ENCODE data around the gene DYNLT4.
A peak's percentile ranks its signal among the peaks of the same experiment; 100 is the strongest.
"Not testable (repeated sequence)": the region's sequence is repeated elsewhere in the genome, so short reads cannot be mapped to it uniquely, and the experiment has no call there.

DYNLT4 gene

GRCh38 chr1:44828003-44828651 is 21.0 kb upstream of the DYNLT4 start:
- DNase-seq = no peak

- no peak for DNase-seq
Observed at GRCh38 chr1:44827197-44828002, 20.2 kb upstream of the DYNLT4 start.

- no peak for DNase-seq
Observed at GRCh38 chr1:44826375-44827196, 19.4 kb upstream of the DYNLT4 start.

- DNase-seq = not testable (repeated sequence)
Observed at GRCh38 chr1:44824392-44824791, 17.2 kb upstream of the DYNLT4 start.

- no peak for DNase-seq
Observed at GRCh38 chr1:44822981-44823451, 15.9 kb upstream of the DYNLT4 start.

GRCh38 chr1:44822131-44822701 is 15.1 kb upstream of the DYNLT4 start:
- DNase-seq = no peak

- DNase-seq = no peak
Observed at GRCh38 chr1:44821240-44821715, 14.1 kb upstream of the DYNLT4 start.

GRCh38 chr1:44820328-44821239 is 13.4 kb upstream of the DYNLT4 start:
- DNase-seq = no peak

GRCh38 chr1:44819608-44820327 is 12.6 kb upstream of the DYNLT4 start:
- peak; percentile 59 for DNase-seq

GRCh38 chr1:44819196-44819607 is 12.1 kb upstream of the DYNLT4 start:
- DNase-seq = no peak

GRCh38 chr1:44817771-44818495 is 10.8 kb upstream of the DYNLT4 start:
- DNase-seq = no peak

- DNase-seq = no peak
Observed at GRCh38 chr1:44817307-44817706, 10.2 kb upstream of the DYNLT4 start.

GRCh38 chr1:44815926-44816325 is 8.8 kb upstream of the DYNLT4 start:
- DNase-seq = not testable (repeated sequence)

- no peak for DNase-seq
Observed at GRCh38 chr1:44812822-44813543, 5.8 kb upstream of the DYNLT4 start.

- no peak for DNase-seq
Observed at GRCh38 chr1:44811234-44811633, 4.1 kb upstream of the DYNLT4 start.

- DNase-seq = not testable (repeated sequence)
Observed at GRCh38 chr1:44810762-44811105, 3.6 kb upstream of the DYNLT4 start.

GRCh38 chr1:44810101-44810761 is 3.1 kb upstream of the DYNLT4 start:
- DNase-seq = no peak

- DNase-seq = peak; percentile 61
Observed at GRCh38 chr1:44808938-44809917, 2.1 kb upstream of the DYNLT4 start.
